ENCODE results near the gene KLF6. TPM values are rescaled to one million over a fixed set of nuclear protein-coding genes. Genes with fewer than 3 reads are reported as not detected.

KLF6 gene
- total and polyA plus RNA-seq, 2 experiments from 2014 or later: 19.6 to 35.4 TPM

GRCh38 chr10:3811291-3811870 is 26.4 kb upstream of the KLF6 start:
- no peak overlapping the region for H3K27ac Mint-ChIP-seq
- H3K4me2 ChIP-seq: no peak overlapping the region

More at GRCh38 chr10:3811291-3811870, 26.4 kb upstream of the KLF6 start:
- H4K20me1 ChIP-seq (replicated peaks; ENCODE audit: insufficient read depth): no peaks in the 10 kb centered on the region
- no peak overlapping the region for H3K27ac ChIP-seq (ENCODE audit: low read depth)
- H3K36me3 ChIP-seq (ENCODE audit: insufficient read depth): no peaks in the 10 kb centered on the region
- Mint-ChIP-seq H3K9me3 (no peaks in the 10 kb centered on the region), H3K4me3 (no peak overlapping the region), H3K36me3 (ENCODE audit: low read depth) (no peaks in the 10 kb centered on the region), H3K4me1 (peaks cover 13% of the 10 kb centered on the region), H3K27me3 (ENCODE audit: insufficient read depth, low read depth, poor library complexity) (peaks cover 1% of the 10 kb centered on the region)
- H3K79me2 ChIP-seq (replicated peaks; ENCODE audit: insufficient read depth): no peaks in the 10 kb centered on the region
- H2AFZ ChIP-seq: no peak overlapping the region
- H3K4me1 ChIP-seq (ENCODE audit: insufficient read depth): 0 out of 2 replicates have a peak, but pooled peaks cover 1% of the 10 kb centered on the region
- no peak for ATAC-seq
- no peaks in the 10 kb centered on the region for H3F3A ChIP-seq (replicated peaks; ENCODE audit: low read depth)
- 0 out of 2 replicates have a peak, but pooled peaks cover 2% of the 10 kb centered on the region for H3K9me2 ChIP-seq (ENCODE audit: insufficient read depth)
- H3K4me3 ChIP-seq: no peak overlapping the region
- TF ChIP-seq ZNF114 (CRISPR knock-in tag; IDR thresholded peaks at IDR 0.05) (no peak), EZH2 (IDR thresholded peaks at IDR 0.05; ENCODE audit: low read depth, unreplicated experiment) (no peak), REST (IDR thresholded peaks at IDR 0.05; ENCODE audit: unreplicated experiment) (no peak), CREB1 (CRISPR knock-in tag; IDR thresholded peaks at IDR 0.05; ENCODE audit: low read depth) (no peak), ZNF331 (CRISPR knock-in tag; IDR thresholded peaks at IDR 0.05; ENCODE audit: low read depth) (no peak), ETS1 (IDR thresholded peaks at IDR 0.05) (no peak), POLR2AphosphoS5 (IDR thresholded peaks at IDR 0.05; ENCODE audit: low read depth) (no peak), EZH2phosphoT487 (IDR thresholded peaks at IDR 0.05; ENCODE audit: unreplicated experiment) (no peak), JUNB (IDR thresholded peaks at IDR 0.05; ENCODE audit: unreplicated experiment) (no peak), CTCF (conservative IDR thresholded peaks at IDR 0.05; ENCODE audit: low read depth in 2 of 2) (no peak)
- no peaks in the 10 kb centered on the region for H3K27me3 ChIP-seq (ENCODE audit: insufficient read depth)
- DNase-seq (ENCODE audit: low spot score): no peak
